Adrenal gland (tissue), 12 donors: ENCODE measurements around the gene FOXO3. TPM values are rescaled to one million over a fixed set of nuclear protein-coding genes. Genes with fewer than 3 reads are reported as not detected.

Source experiments
- DNase-seq, 7 donors: peaks; one replicate each; pipeline ENCODE4 v3.0.0-alpha.2; 2019 to 2020
- H3K27ac ChIP-seq, 5 donors: fragments of 200-600 bp; sonication (generic) in 4 of 5; 1 replicate in 3 of 5; 2 replicates in 2 of 5; pipeline versions ENCODE4 v1.5.1 to v1.8.0; 2016 to 2020; ENCODE audit warnings: mild to moderate bottlenecking in 1 of 5
- H3K27me3 ChIP-seq: fragments of 200-600 bp; 2 replicates; pipeline ENCODE4 v1.8.0; 2021
- H3K36me3 ChIP-seq, 2 donors: fragments of 200-600 bp; replicated peaks in 1 of 2; 1 replicate in 1 of 2; 2 replicates in 1 of 2; pipeline versions ENCODE4 v1.5.1 to v1.8.0; 2018 to 2022
- H3K4me1 ChIP-seq, 2 donors: fragments of 200-600 bp; replicated peaks in 1 of 2; 1 replicate in 1 of 2; 2 replicates in 1 of 2; pipeline versions ENCODE4 v1.5.1 to v1.8.0; 2018 to 2021
- H3K4me3 ChIP-seq, 4 donors: fragments of 200-600 bp; sonication (generic) in 3 of 4; one replicate each; pipeline ENCODE4 v1.5.1; 2016 to 2018
- H3K9me3 ChIP-seq, 3 donors: fragments of 200-600 bp; sonication (generic) in 1 of 3; replicated peaks in 1 of 3; 1 replicate in 2 of 3; 2 replicates in 1 of 3; pipeline versions ENCODE4 v1.5.1 to v1.8.0; 2016 to 2021
- POLR2A ChIP-seq, 2 donors: fragments of 450-650 bp; IDR thresholded peaks; one replicate each; pipeline ENCODE4 v1.6.1; 2017; ENCODE audit warnings: antibody characterized with exemption in 2 of 2, mild to moderate bottlenecking in 2 of 2, moderate library complexity in 1 of 2
- WGBS, 4 donors: extraction: QIAGEN DNeasy Blood & Tissue Kit in 2 of 4; methylation state at CpG; one replicate each; pipeline versions ENCODE4 v1.1.5 to v1.1.7; 2013 to 2017; 5-methylcytosine and 5-hydroxymethylcytosine counted together
- intact Hi-C, 2 donors: fragments of 100-400 bp; cut with DNase I; formaldehyde crosslinking; loops; one replicate each; pipeline versions ENCODE4 v1.14.1 to v1.15.0; 2022 to 2023
- polyA plus RNA-seq, 3 donors: library from polyadenylated mRNA; stranded (reverse); fragments of 200-250 nt in 2 of 3; fragments of 350-450 nt in 1 of 3; fragmentation: Illumina TruSeq in 1 of 3; extraction: RNeasy Lipid Tissue Mini Kit (QIAGEN cat#74804) in 1 of 3; gene quantifications; one replicate each; pipeline ENCODE4 v1.2.3, GENCODE V29; 2013 to 2014
- total RNA-seq, 9 donors: library from RNA; depleted of rRNA in 4 of 9; stranded (reverse); fragments of >200 nt in 4 of 9; fragments of 120-200 nt in 1 of 9; fragmentation: NEBNext Ultra II Directional in 1 of 9; extraction: Animal tissue kit (Norgen Biotek cat#: 25700) in 1 of 9; gene quantifications; one replicate each; pipeline versions ENCODE4 v1.1.0 to v1.2.4, GENCODE V29; 2013 to 2023
- TF ChIP-seq, protein P1 (sequence below), 6 experiments: fragments of 450-650 bp in 4 of 6; fragments of 200-600 bp in 2 of 6; sonication (generic) in 1 of 6; IDR thresholded peaks; 1 replicate in 5 of 6; 2 replicates in 1 of 6; pipeline versions ENCODE4 v1.5.1 to v1.8.0; 2016 to 2021; ENCODE audit warnings: antibody characterized with exemption in 6 of 6, mild to moderate bottlenecking in 2 of 6, moderate library complexity in 1 of 6
- donor health status: healthy with polysubstance abuse.
- donor health status: Bipolar disorder and iron deficiency.
- donor health status: DM: yes; HTN: yes; CAD: no.
- donor health status: DM: no; HTN: no; CAD: no.
- donor health status: DM: no; HTN: no; CAD: no.
- donor health status: DM: yes; HTN: yes; CAD: no.

Gene FOXO3
- total and polyA plus RNA-seq, 12 donors: 8.3 to 38.7 (median 23.4) TPM

DNA sequence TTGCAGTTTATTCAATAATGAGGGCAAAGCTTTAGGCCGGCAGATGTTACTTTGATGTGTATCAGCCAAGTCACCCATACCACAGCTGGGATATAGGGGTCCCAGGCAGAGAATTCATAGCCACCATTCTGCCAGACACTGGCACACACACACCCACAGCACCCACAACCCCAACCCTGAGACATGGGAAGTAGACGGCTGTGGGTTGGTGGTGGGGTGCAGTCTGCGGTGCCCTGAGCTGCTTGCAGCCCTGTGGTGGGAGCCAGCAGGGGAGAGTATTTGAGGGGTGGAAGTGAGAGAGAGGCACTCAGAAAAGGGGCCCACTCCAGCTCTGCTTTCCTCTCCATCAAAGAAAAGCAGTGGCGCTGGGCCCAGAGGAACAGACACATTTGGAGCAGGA is 125.3 kb downstream of the FOXO3 start:
- H3K36me3 ChIP-seq: no peaks in the 10 kb centered on the region
- no peak overlapping the region for H3K27ac ChIP-seq
- intact Hi-C loops: no loop called here
- H3K27me3 ChIP-seq: no peaks in the 10 kb centered on the region
- H3K4me1 ChIP-seq: peaks cover 14 to 29% of the 10 kb centered on the region in 2 donors
- DNase-seq: no peak
- TF ChIP-seq, protein P1, sequence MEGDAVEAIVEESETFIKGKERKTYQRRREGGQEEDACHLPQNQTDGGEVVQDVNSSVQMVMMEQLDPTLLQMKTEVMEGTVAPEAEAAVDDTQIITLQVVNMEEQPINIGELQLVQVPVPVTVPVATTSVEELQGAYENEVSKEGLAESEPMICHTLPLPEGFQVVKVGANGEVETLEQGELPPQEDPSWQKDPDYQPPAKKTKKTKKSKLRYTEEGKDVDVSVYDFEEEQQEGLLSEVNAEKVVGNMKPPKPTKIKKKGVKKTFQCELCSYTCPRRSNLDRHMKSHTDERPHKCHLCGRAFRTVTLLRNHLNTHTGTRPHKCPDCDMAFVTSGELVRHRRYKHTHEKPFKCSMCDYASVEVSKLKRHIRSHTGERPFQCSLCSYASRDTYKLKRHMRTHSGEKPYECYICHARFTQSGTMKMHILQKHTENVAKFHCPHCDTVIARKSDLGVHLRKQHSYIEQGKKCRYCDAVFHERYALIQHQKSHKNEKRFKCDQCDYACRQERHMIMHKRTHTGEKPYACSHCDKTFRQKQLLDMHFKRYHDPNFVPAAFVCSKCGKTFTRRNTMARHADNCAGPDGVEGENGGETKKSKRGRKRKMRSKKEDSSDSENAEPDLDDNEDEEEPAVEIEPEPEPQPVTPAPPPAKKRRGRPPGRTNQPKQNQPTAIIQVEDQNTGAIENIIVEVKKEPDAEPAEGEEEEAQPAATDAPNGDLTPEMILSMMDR (IDR thresholded peaks at IDR 0.05): no peak
- no peak for TF ChIP-seq POLR2A (IDR thresholded peaks at IDR 0.05)
- no peaks in the 10 kb centered on the region for H3K9me3 ChIP-seq
- no peak overlapping the region for H3K4me3 ChIP-seq
- WGBS, 4 donors: 86 to 92% (median 90%) methylated on average over 3 to 4 of the region's 4 CpGs

DNA sequence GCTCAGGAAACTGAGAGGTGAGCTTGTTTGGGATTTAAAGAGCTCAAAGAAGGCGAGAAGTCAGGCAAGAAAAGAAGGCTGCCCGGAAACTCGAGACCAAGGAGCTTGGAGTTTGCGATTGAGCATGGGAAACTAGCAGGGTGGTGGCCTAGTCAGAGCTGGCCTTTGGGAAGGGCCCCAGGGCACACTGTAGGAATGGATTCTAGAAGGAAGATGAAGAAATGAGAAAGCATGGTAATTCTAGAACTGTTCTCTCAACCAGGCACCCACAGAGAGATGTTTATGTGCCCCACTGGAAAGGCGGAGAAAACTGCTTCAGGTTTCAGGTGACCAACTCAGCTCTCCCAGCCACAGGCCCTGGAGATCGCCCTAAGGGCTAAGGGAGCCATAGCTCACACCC is 126.2 kb downstream of the FOXO3 start:
- H3K36me3 ChIP-seq: no peaks in the 10 kb centered on the region
- no peak overlapping the region for H3K27ac ChIP-seq
- peaks cover 14 to 29% of the 10 kb centered on the region in 2 donors for H3K4me1 ChIP-seq
- no peaks in the 10 kb centered on the region for H3K9me3 ChIP-seq
- no peak for DNase-seq
- WGBS, 4 donors: 87 to 98% (median 89%) methylated on average over 6 of the region's 6 CpGs
- intact Hi-C loops: no loop called here
- H3K27me3 ChIP-seq: no peaks in the 10 kb centered on the region
- H3K4me3 ChIP-seq: no peak overlapping the region
- TF ChIP-seq, protein P1 (IDR thresholded peaks at IDR 0.05): no peak
- TF ChIP-seq POLR2A (IDR thresholded peaks at IDR 0.05): no peak

DNA sequence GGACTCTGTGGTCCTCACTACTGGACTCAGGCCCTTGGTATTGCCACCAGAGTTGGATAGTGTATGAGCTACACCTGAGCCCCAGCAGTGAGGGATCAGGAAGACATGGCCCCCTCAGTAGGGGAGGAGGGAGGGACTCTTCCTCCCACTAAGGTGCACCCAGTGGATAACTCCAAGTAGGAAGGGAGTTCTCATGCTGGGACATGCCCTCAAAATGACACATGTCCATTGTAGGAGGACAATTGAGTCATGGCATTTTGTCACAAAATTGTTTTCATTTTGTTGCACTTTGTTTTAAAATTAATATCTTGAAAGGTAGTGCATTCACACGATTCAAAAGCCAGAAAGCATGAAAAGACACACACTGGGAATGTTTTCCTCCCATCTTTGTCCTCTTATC is 127.2 kb downstream of the FOXO3 start:
- no peak overlapping the region for H3K4me3 ChIP-seq
- DNase-seq: no peak
- H3K27ac ChIP-seq: no peak overlapping the region
- no peaks in the 10 kb centered on the region for H3K36me3 ChIP-seq
- peaks cover 14 to 29% of the 10 kb centered on the region in 2 donors for H3K4me1 ChIP-seq
- intact Hi-C loops: no loop called here
- H3K9me3 ChIP-seq: no peaks in the 10 kb centered on the region
- TF ChIP-seq, protein P1 (IDR thresholded peaks at IDR 0.05): no peak
- TF ChIP-seq POLR2A (IDR thresholded peaks at IDR 0.05): no peak
- WGBS, 4 donors: 87 to 97% (median 94%) methylated on average over 1 of the region's 1 CpG
- no peaks in the 10 kb centered on the region for H3K27me3 ChIP-seq

DNA sequence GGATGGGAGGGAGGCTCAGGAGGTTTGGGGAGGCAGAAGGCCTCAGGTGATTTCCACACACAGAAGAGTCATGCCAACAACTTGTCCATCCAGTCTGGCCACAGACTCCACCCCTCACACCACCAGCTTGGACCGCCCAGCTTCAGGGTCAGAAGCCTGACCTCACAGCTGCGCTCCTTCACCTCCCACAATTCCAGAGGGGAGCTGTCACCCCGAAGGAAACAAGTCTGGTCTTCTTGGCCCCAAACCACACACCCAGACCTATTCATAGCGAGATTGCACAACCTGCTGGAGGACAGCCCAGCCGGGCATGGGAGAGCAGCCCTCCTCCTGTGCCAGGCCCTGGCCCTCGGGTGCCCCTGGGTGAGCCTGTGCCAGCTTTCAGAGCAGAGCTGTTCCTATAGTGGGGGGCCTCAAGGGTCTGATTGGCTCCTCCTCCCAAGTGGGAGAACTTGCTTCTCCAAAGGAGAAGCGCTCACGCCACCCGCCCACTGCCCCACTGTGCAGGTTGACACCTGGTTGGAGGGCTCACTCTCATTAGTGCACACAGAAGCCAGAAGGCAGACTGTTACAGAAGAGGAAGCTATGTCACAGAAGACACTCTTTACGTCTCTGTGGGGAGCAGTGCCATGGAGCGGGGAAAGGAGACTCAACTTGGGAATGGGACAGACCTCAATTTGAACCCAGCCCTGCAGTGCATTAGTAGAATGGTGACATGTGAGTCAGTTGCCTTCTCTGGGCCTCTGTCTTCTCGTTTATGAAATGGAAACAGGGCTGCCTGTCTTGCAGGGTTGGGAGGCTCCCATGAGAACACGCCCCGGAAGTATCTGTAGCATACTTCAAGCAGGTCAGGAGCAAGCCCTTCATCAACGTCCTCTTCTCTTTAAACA is 128.8 kb downstream of the FOXO3 start:
- no peak for TF ChIP-seq POLR2A (IDR thresholded peaks at IDR 0.05)
- TF ChIP-seq, protein P1 (IDR thresholded peaks at IDR 0.05): no peak
- 63 to 84% (median 66%) methylated on average over 7 to 15 of the region's 15 CpGs for WGBS, 4 donors

More for the DNA sequence above, 128.8 kb downstream of the FOXO3 start:
- H3K9me3 ChIP-seq: no peaks in the 10 kb centered on the region
- DNase-seq: peak; percentile 74 to 93 (median 89)
- no peaks in the 10 kb centered on the region for H3K27me3 ChIP-seq
- peak overlapping the region in 2 of 5 donors; percentile 14 to 50 for H3K27ac ChIP-seq
- intact Hi-C loops: no loop called here
- no peak overlapping the region for H3K4me3 ChIP-seq
- no peaks in the 10 kb centered on the region for H3K36me3 ChIP-seq
- H3K4me1 ChIP-seq: peaks cover 13 to 27% of the 10 kb centered on the region in 2 donors
